Cardiac fibroblast (primary cell): ENCODE results near the gene BICD2.

ENCODE experiments used
- DNase-seq, 2 donors: peaks; one replicate each; pipeline versions ENCODE4 v3.0.0 to v3.0.0-alpha.2; 2010; ENCODE audit warnings: low read depth in 2 of 2
- H3K4me3 ChIP-seq, 2 donors: replicated peaks in 1 of 2; 1 replicate in 1 of 2; 2 replicates in 1 of 2; pipeline ENCODE4 v1.5.1; 2011; ENCODE audit warnings: low read depth in 2 of 2, low read length in 2 of 2, mild to moderate bottlenecking in 2 of 2, moderate library complexity in 1 of 2
- TF ChIP-seq, protein P1 (sequence below): IDR thresholded peaks from one replicate; pipeline ENCODE4 v1.5.1; 2011; ENCODE audit warnings: low read depth, mild to moderate bottlenecking, low read length, inconsistent platforms

Gene BICD2

DNA sequence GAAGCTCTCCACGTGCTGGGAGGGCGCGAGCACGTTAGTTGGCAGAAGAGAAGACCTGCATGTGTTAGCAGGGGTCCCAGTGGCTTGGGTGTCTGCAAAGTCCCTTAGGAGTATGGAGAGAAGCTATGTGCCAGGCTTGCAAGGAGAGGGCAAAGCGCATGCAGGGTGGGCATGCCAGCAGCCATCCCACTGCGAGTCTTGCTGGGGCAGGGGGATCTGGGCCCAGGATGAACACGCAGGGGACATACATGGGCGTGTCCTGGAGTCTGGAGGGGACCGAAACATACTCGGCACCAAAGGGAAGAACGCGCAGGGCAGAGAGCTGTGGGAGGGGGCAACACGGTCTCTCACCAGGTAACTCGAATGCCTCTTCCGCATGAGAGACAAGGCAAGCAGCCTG, 51.1 kb downstream of the BICD2 start:
- DNase-seq: no peak
- H3K4me3 ChIP-seq: no peak overlapping the region
- TF ChIP-seq, protein P1, sequence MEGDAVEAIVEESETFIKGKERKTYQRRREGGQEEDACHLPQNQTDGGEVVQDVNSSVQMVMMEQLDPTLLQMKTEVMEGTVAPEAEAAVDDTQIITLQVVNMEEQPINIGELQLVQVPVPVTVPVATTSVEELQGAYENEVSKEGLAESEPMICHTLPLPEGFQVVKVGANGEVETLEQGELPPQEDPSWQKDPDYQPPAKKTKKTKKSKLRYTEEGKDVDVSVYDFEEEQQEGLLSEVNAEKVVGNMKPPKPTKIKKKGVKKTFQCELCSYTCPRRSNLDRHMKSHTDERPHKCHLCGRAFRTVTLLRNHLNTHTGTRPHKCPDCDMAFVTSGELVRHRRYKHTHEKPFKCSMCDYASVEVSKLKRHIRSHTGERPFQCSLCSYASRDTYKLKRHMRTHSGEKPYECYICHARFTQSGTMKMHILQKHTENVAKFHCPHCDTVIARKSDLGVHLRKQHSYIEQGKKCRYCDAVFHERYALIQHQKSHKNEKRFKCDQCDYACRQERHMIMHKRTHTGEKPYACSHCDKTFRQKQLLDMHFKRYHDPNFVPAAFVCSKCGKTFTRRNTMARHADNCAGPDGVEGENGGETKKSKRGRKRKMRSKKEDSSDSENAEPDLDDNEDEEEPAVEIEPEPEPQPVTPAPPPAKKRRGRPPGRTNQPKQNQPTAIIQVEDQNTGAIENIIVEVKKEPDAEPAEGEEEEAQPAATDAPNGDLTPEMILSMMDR: no peak

DNA sequence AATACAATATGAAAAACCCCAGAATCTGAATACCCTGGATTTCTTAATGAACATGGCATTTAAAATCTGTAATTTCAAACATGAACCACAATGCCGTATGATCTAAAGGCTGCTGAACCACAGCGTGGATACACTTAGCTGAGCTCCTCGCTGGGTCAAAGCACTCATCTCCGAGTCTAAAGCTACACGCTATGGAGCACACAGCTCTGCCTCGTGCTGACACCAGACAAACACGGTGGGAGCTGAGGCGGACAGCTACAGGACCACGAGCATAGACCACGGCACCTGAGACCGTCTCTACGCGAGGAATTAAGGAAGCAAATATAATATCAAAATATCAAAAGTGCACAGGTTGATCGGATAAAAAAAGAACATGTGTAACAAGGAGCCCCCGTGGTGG, 51.9 kb downstream of the BICD2 start:
- TF ChIP-seq, protein P1: no peak
- no peak for DNase-seq
- H3K4me3 ChIP-seq: no peak overlapping the region

DNA sequence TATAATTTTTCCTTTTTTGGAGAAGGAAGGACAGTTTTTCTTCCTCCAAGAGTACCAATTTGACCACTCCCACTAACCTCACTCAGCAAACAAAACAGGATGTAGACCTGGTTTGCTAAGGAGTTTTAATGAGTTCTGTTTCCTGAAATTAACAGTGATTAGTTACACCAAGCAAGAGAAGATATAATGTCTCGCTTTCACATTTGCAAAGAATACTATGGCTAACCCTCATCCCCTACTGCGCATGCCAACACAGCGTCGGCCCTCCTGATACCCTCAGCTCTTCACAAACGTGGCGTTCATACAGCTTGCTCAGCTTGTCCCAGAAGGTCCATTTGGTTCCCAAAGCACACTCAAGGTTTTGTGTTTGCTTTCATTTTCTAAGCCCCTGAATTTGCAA, 52.8 kb downstream of the BICD2 start:
- TF ChIP-seq, protein P1: no peak
- DNase-seq: no peak
- H3K4me3 ChIP-seq: no peak overlapping the region

- TF ChIP-seq, protein P1: no peak
- H3K4me3 ChIP-seq: no peak overlapping the region
- DNase-seq: no peak
These were observed 53.5 kb downstream of the BICD2 start for GRCh38 chr9:92711146-92711545.

GRCh38 chr9:92710368-92710767, 54.3 kb downstream of the BICD2 start:
- DNase-seq: no peak
- TF ChIP-seq, protein P1: no peak
- H3K4me3 ChIP-seq: no peak overlapping the region

DNA sequence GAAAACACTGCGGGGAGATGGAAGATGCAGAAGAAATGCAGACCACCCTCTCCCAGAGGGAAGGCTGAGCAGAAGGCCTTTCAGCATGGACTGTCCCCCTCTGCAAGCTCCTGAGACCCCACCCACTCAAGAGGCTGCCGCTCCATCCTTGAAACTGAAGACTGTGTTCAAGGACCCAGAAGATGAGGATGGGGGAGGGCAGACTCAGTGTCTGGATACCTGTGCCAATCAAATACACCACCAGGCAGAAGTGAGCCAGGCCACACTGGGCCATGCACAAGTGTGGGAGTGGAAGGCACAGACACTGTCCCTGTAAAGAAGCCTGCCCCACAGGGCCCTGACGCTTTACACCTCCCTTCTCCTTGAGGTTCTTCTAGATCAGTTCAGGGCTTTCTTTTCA, 54.7 kb downstream of the BICD2 start:
- DNase-seq: no peak
- TF ChIP-seq, protein P1: no peak
- no peak overlapping the region for H3K4me3 ChIP-seq

DNA sequence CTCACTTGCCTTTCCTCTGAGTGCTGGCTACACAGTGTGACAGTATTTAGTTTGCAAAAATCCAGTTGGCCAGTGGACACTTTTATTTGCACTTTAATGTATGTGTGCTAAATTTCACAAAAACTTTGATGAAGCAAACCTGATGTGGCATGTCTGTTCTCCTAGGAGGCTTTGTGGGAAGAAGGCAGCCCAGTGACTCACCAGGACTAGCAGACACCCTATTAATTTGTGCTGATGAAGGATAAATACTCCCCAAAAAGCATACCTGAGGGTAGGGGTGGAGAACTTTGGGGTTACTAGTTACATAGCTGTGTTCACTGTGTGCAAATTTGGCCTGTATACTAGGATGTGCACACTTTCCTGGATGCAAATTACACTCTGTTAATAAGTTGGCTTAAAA, 55.4 kb downstream of the BICD2 start:
- no peak overlapping the region for H3K4me3 ChIP-seq
- TF ChIP-seq, protein P1: no peak
- DNase-seq: no peak
